Panc1 (cell line): Measurements from ENCODE around the gene THAP3. TPM values are rescaled to one million over a fixed set of nuclear protein-coding genes. Genes with fewer than 3 reads are reported as not detected.
A peak's percentile ranks its signal among the peaks of the same experiment; 100 is the strongest.

Experiments used
- ATAC-seq: fragments of 200-7000 bp; cut with Tn5 transposase; 2 replicates; pipeline ENCODE4 v1.9.1; 2020; ENCODE audit warnings: mild to moderate bottlenecking, moderate library complexity
- BruUV-seq: library from RNA; stranded (reverse); fragments of 400-500 nt; replicated peaks from 2 replicates; lab custom pipeline; 2021; lab: Mats Ljungman, UMichigan
- CTCF ChIA-PET: fragments of 300-600 bp; sonication (Branson Sonifier 250); formaldehyde crosslinking; loops from one replicate; lab custom pipeline; 2022; ENCODE audit warnings: antibody characterized with exemption; lab: Charles Lee
- POLR2A ChIA-PET: fragments of 300-600 bp; sonication (Branson Sonifier 250); formaldehyde crosslinking; loops from one replicate; lab custom pipeline; 2022; ENCODE audit warnings: antibody characterized with exemption; lab: Charles Lee
- DNase-seq: peaks from one replicate; pipeline ENCODE4 v3.0.0-alpha.2; 2010; ENCODE audit warnings: low read depth, low spot score
- H3K27ac ChIP-seq: 2 replicates; pipeline ENCODE4 v1.5.1; 2011; ENCODE audit warnings: mild to moderate bottlenecking, low read length, inconsistent platforms
- H3K27me3 ChIP-seq: fragments of 200-500 bp; sonication (Bioruptor generic); 2 replicates; pipeline ENCODE4 v1.6.0; 2014; ENCODE audit warnings: low read length, inconsistent platforms; ENCODE audit not compliant: control insufficient read depth, insufficient read depth
- H3K36me3 ChIP-seq: fragments of 200-500 bp; sonication (Bioruptor generic); 2 replicates; pipeline ENCODE4 v1.5.1; 2014; ENCODE audit warnings: inconsistent platforms, mild to moderate bottlenecking, low read length, moderate library complexity; ENCODE audit not compliant: control insufficient read depth, insufficient read depth
- H3K4me1 ChIP-seq: 2 replicates; pipeline ENCODE4 v1.5.1; 2011; ENCODE audit warnings: inconsistent platforms, mild to moderate bottlenecking, low read length, moderate library complexity; ENCODE audit not compliant: control insufficient read depth, insufficient read depth
- H3K4me3 ChIP-seq, 2 experiments: 2 replicates each; pipeline ENCODE4 v1.5.1; 2011 to 2012; ENCODE audit warnings: low read depth in 2 of 2, low read length in 2 of 2, mild to moderate bottlenecking in 2 of 2, inconsistent platforms in 1 of 2, moderate library complexity in 1 of 2
- H3K9me3 ChIP-seq: fragments of 200-500 bp; sonication (Bioruptor generic); 2 replicates; pipeline ENCODE4 v1.5.1; 2014; ENCODE audit warnings: low read depth, mild to moderate bottlenecking, inconsistent platforms, low read length, moderate library complexity; ENCODE audit not compliant: control insufficient read depth, insufficient read depth
- POLR2AphosphoS5 ChIP-seq: IDR thresholded peaks from 2 replicates; pipeline ENCODE4 v1.6.1; 2012; ENCODE audit warnings: mild to moderate bottlenecking, low read depth, low read length, moderate library complexity
- TCF7L2 ChIP-seq: IDR thresholded peaks from 2 replicates; pipeline ENCODE4 v1.6.1; 2011; ENCODE audit warnings: mild to moderate bottlenecking, low read depth, low read length, inconsistent platforms
- in situ Hi-C: cut with HindIII; loops from 2 replicates; pipeline ENCODE4 v1.10.0; 2016; ENCODE audit warnings: low sequenced_read_pairs, low pct_unique_long_range_greater_than_20kb
- intact Hi-C: fragments of 100-400 bp; cut with micrococcal nuclease; formaldehyde crosslinking; loops from one replicate; pipeline ENCODE4 v1.10.0; 2022; ENCODE audit not compliant: unreplicated experiment
- total RNA-seq: library from RNA; stranded (reverse); gene quantifications from one replicate; pipeline ENCODE4 v1.2.1, GENCODE V29; 2021; ENCODE audit not compliant: unreplicated experiment
- TF ChIP-seq, protein P1 (sequence below), 2 experiments: IDR thresholded peaks; 2 replicates each; pipeline ENCODE4 v1.6.1; 2011 to 2012; ENCODE audit warnings: low read depth in 2 of 2, control low read depth in 1 of 2, low read length in 1 of 2, mild to moderate bottlenecking in 1 of 2, moderate library complexity in 1 of 2; ENCODE audit not compliant: insufficient read depth in 1 of 2
- TF ChIP-seq, protein P2 (sequence below): fragments of 450-650 bp; IDR thresholded peaks from 2 replicates; pipeline ENCODE4 v1.5.1; 2017; ENCODE audit warnings: mild to moderate bottlenecking

Gene THAP3
- total RNA-seq, 1 experiment from 2014 or later: 24.9 TPM

DNA sequence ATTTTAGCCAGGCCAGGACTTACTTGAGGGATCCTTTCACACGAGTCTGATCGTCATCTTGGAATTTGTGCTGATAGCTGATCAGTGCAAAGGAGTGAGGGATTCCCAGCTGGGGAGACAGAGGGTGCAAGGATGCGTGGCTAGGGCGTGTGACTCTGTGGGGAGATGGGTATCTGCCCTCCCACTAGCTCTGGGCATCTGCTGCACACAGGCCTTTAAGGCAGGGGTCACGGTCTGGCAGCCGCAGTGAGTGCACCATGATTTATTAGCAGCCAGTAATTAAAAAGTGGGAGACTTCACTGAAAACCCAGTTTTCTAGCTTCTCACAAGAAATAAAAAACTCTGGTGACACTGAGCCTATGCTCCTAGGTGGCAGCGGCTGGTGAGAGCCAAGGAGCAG lies 20.4 kb downstream of the THAP3 start:
- CTCF ChIA-PET: interaction anchor here (0.6 kb wide), 1 partner anchor 89 kb away, joined by 7 read pairs; no protein-coding TSS in a partner anchor
- H3K36me3 ChIP-seq: no peaks in the 10 kb centered on the region
- H3K27ac ChIP-seq: no peak overlapping the region
- POLR2A ChIA-PET: no interaction called here
- H3K4me1 ChIP-seq: no peaks in the 10 kb centered on the region
- TF ChIP-seq TCF7L2 (no peak), POLR2AphosphoS5 (no peak)
- TF ChIP-seq, protein P1, sequence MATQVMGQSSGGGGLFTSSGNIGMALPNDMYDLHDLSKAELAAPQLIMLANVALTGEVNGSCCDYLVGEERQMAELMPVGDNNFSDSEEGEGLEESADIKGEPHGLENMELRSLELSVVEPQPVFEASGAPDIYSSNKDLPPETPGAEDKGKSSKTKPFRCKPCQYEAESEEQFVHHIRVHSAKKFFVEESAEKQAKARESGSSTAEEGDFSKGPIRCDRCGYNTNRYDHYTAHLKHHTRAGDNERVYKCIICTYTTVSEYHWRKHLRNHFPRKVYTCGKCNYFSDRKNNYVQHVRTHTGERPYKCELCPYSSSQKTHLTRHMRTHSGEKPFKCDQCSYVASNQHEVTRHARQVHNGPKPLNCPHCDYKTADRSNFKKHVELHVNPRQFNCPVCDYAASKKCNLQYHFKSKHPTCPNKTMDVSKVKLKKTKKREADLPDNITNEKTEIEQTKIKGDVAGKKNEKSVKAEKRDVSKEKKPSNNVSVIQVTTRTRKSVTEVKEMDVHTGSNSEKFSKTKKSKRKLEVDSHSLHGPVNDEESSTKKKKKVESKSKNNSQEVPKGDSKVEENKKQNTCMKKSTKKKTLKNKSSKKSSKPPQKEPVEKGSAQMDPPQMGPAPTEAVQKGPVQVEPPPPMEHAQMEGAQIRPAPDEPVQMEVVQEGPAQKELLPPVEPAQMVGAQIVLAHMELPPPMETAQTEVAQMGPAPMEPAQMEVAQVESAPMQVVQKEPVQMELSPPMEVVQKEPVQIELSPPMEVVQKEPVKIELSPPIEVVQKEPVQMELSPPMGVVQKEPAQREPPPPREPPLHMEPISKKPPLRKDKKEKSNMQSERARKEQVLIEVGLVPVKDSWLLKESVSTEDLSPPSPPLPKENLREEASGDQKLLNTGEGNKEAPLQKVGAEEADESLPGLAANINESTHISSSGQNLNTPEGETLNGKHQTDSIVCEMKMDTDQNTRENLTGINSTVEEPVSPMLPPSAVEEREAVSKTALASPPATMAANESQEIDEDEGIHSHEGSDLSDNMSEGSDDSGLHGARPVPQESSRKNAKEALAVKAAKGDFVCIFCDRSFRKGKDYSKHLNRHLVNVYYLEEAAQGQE (IDR thresholded peaks at IDR 0.05; ENCODE audit: insufficient read depth in 1 of 2, low read depth in 2 of 2, low read length in 1 of 2): no peak
- TF ChIP-seq, protein P2, sequence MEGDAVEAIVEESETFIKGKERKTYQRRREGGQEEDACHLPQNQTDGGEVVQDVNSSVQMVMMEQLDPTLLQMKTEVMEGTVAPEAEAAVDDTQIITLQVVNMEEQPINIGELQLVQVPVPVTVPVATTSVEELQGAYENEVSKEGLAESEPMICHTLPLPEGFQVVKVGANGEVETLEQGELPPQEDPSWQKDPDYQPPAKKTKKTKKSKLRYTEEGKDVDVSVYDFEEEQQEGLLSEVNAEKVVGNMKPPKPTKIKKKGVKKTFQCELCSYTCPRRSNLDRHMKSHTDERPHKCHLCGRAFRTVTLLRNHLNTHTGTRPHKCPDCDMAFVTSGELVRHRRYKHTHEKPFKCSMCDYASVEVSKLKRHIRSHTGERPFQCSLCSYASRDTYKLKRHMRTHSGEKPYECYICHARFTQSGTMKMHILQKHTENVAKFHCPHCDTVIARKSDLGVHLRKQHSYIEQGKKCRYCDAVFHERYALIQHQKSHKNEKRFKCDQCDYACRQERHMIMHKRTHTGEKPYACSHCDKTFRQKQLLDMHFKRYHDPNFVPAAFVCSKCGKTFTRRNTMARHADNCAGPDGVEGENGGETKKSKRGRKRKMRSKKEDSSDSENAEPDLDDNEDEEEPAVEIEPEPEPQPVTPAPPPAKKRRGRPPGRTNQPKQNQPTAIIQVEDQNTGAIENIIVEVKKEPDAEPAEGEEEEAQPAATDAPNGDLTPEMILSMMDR: no peak
- ATAC-seq (no peak), DNase-seq (no peak)
- no peaks in the 10 kb centered on the region for H3K27me3 ChIP-seq
- no peak overlapping the region for H3K4me3 ChIP-seq
- in situ Hi-C loops (no loop called here), intact Hi-C loops (no loop called here)
- no TSS peak for BruUV-seq
- H3K9me3 ChIP-seq: no peaks in the 10 kb centered on the region

DNA sequence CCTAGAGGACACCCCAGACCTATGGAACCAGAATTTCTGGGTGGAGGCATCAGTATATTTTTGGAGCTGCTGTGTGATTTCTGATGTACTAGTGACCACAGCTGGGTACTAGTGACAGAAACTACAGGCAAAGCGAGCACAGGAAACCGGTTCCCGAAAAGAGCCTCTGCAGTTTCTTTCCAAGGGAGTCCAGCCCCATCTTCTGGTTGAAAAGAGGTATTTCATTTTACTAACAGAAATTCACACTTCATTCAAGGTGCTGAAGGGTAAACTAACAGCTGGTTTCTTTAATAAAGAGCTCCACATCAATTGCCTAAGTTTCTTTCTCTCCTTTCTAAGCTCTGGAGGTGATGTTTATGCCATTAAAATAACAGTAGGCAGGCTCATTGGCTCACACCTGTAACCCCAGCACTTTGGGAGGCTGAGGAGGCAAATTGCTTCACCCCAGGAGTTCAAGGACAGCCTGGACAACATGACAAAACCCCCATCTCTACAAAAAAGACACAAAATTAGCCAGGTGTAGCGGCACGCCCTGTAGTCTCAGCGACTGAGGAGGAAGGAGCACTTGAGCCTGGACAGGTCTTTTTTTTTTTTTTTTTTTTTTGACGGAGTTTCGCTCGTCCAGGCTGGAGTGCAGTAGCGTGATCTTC lies 22.0 kb downstream of the THAP3 start:
- no peak overlapping the region for H3K27ac ChIP-seq
- ChIA-PET POLR2A (interaction anchor here (0.6 kb wide), 1 partner anchor 567 kb away, joined by 14 read pairs; no protein-coding TSS in a partner anchor), CTCF (interaction anchor here (0.6 to 1.3 kb wide), 5 partner anchors 14 to 1305 kb away, joined by 3 to 5 read pairs (median 4); partner anchors contain the start of gene NOL9)
- BruUV-seq: TSS peak; percentile 23
- no peaks in the 10 kb centered on the region for H3K4me1 ChIP-seq
- no peaks in the 10 kb centered on the region for H3K27me3 ChIP-seq
- in situ Hi-C loops: no loop called here
- intact Hi-C loops: no loop called here
- ATAC-seq (peak; percentile 51; the same call in 1 of the 2 replicates), DNase-seq (no peak)
- no peak overlapping the region for H3K4me3 ChIP-seq
- no peaks in the 10 kb centered on the region for H3K9me3 ChIP-seq
- no peaks in the 10 kb centered on the region for H3K36me3 ChIP-seq
- no peak for TF ChIP-seq POLR2AphosphoS5
- TF ChIP-seq, protein P2: no peak
